ENCODE data around the gene LIN7C. TPM values are rescaled to one million over a fixed set of nuclear protein-coding genes. Genes with fewer than 3 reads are reported as not detected.

Gene LIN7C
- total and polyA plus RNA-seq, 2 of the 13 experiments (the other 11 are each of a cell fraction or from before 2014, with no cell fraction given): 14.8 to 37.2 TPM

DNA sequence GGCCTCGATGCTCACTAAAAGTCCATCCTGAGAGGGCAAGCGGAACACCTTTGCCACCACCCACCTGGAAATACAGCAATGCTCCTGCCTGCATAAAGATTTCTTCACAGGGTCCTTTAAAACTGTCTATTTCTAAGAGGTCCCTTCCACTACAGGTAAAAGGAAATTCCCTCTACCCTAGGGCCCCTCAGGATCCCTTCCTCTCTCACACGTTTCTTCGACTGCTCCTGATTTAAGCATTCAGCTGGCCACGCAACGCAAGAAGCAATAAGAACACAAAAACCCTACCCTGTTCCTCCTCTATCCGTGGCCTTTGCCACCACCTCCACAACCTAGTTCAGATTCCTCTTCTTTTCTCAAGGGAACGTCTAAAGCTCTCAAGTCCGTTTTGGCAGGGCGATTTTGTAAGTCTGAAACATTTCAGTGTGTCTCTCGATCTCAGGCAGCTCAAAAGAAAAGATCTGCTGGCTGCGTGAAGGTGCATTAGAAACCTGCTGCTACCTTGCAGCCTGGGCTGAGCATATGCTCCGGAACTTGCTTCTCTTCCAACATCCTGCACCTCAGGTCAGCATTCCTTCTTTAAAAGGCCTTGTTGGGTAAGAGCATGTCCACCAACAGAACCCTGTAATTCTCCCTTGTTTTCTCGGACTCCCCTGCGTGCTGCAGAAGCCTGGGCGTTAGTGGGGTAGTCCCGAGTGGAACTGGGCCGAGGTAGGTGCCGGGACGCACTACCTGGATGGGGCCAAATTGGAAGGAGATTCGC is 35.6 kb downstream of the LIN7C start (continued):
- TF ChIP-seq, protein P1, sequence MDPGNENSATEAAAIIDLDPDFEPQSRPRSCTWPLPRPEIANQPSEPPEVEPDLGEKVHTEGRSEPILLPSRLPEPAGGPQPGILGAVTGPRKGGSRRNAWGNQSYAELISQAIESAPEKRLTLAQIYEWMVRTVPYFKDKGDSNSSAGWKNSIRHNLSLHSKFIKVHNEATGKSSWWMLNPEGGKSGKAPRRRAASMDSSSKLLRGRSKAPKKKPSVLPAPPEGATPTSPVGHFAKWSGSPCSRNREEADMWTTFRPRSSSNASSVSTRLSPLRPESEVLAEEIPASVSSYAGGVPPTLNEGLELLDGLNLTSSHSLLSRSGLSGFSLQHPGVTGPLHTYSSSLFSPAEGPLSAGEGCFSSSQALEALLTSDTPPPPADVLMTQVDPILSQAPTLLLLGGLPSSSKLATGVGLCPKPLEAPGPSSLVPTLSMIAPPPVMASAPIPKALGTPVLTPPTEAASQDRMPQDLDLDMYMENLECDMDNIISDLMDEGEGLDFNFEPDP (CRISPR knock-in tag; conservative IDR thresholded peaks at IDR 0.05): 0 out of 2 replicates have a peak, but pooled peaks have one; percentile 17
- TF ChIP-seq, protein P2, sequence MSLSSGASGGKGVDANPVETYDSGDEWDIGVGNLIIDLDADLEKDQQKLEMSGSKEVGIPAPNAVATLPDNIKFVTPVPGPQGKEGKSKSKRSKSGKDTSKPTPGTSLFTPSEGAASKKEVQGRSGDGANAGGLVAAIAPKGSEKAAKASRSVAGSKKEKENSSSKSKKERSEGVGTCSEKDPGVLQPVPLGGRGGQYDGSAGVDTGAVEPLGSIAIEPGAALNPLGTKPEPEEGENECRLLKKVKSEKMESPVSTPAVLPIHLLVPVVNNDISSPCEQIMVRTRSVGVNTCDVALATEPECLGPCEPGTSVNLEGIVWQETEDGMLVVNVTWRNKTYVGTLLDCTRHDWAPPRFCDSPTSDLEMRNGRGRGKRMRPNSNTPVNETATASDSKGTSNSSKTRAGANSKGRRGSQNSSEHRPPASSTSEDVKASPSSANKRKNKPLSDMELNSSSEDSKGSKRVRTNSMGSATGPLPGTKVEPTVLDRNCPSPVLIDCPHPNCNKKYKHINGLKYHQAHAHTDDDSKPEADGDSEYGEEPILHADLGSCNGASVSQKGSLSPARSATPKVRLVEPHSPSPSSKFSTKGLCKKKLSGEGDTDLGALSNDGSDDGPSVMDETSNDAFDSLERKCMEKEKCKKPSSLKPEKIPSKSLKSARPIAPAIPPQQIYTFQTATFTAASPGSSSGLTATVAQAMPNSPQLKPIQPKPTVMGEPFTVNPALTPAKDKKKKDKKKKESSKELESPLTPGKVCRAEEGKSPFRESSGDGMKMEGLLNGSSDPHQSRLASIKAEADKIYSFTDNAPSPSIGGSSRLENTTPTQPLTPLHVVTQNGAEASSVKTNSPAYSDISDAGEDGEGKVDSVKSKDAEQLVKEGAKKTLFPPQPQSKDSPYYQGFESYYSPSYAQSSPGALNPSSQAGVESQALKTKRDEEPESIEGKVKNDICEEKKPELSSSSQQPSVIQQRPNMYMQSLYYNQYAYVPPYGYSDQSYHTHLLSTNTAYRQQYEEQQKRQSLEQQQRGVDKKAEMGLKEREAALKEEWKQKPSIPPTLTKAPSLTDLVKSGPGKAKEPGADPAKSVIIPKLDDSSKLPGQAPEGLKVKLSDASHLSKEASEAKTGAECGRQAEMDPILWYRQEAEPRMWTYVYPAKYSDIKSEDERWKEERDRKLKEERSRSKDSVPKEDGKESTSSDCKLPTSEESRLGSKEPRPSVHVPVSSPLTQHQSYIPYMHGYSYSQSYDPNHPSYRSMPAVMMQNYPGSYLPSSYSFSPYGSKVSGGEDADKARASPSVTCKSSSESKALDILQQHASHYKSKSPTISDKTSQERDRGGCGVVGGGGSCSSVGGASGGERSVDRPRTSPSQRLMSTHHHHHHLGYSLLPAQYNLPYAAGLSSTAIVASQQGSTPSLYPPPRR (CRISPR knock-in tag; IDR thresholded peaks at IDR 0.05; ENCODE audit: borderline replicate concordance): 0 out of 2 replicates have a peak, but pooled peaks have one; percentile 11
- no peak for TF ChIP-seq PLRG1 (conservative IDR thresholded peaks at IDR 0.05)
- TF ChIP-seq LCORL (IDR thresholded peaks at IDR 0.05): no peak
- peak; percentile 32; the same call in 1 of the 2 replicates for TF ChIP-seq LCORL (CRISPR knock-in tag; IDR thresholded peaks at IDR 0.05)
- no peak for TF ChIP-seq RBM39 (IDR thresholded peaks at IDR 0.05; ENCODE audit: low read depth, low read length, poor library complexity, severe bottlenecking)
- no peak for TF ChIP-seq ZFP90 (CRISPR knock-in tag; IDR thresholded peaks at IDR 0.05; ENCODE audit: borderline replicate concordance)
- no peak for TF ChIP-seq NPAS2 (CRISPR knock-in tag; IDR thresholded peaks at IDR 0.05; ENCODE audit: borderline replicate concordance)
- TF ChIP-seq ZNF180 (CRISPR knock-in tag; IDR thresholded peaks at IDR 0.05; ENCODE audit: borderline replicate concordance, low read depth): no peak
- TF ChIP-seq, protein P3, sequence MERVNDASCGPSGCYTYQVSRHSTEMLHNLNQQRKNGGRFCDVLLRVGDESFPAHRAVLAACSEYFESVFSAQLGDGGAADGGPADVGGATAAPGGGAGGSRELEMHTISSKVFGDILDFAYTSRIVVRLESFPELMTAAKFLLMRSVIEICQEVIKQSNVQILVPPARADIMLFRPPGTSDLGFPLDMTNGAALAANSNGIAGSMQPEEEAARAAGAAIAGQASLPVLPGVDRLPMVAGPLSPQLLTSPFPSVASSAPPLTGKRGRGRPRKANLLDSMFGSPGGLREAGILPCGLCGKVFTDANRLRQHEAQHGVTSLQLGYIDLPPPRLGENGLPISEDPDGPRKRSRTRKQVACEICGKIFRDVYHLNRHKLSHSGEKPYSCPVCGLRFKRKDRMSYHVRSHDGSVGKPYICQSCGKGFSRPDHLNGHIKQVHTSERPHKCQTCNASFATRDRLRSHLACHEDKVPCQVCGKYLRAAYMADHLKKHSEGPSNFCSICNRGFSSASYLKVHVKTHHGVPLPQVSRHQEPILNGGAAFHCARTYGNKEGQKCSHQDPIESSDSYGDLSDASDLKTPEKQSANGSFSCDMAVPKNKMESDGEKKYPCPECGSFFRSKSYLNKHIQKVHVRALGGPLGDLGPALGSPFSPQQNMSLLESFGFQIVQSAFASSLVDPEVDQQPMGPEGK (CRISPR knock-in tag; IDR thresholded peaks at IDR 0.05): no peak
- TF ChIP-seq, protein P4, sequence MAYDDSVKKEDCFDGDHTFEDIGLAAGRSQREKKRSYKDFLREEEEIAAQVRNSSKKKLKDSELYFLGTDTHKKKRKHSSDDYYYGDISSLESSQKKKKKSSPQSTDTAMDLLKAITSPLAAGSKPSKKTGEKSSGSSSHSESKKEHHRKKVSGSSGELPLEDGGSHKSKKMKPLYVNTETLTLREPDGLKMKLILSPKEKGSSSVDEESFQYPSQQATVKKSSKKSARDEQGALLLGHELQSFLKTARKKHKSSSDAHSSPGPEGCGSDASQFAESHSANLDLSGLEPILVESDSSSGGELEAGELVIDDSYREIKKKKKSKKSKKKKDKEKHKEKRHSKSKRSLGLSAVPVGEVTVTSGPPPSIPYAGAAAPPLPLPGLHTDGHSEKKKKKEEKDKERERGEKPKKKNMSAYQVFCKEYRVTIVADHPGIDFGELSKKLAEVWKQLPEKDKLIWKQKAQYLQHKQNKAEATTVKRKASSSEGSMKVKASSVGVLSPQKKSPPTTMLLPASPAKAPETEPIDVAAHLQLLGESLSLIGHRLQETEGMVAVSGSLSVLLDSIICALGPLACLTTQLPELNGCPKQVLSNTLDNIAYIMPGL (CRISPR knock-in tag; IDR thresholded peaks at IDR 0.05; ENCODE audit: borderline replicate concordance in 1 of 2, low read depth in 1 of 2): peak; percentile 7 to 32; a peak in 2 of 4 replicates
- TF ChIP-seq ZNF564 (CRISPR knock-in tag; IDR thresholded peaks at IDR 0.05): no peak
- TF ChIP-seq ZNF292 (CRISPR knock-in tag; IDR thresholded peaks at IDR 0.05; ENCODE audit: borderline replicate concordance, low read depth): no peak
- TF ChIP-seq, protein P5, sequence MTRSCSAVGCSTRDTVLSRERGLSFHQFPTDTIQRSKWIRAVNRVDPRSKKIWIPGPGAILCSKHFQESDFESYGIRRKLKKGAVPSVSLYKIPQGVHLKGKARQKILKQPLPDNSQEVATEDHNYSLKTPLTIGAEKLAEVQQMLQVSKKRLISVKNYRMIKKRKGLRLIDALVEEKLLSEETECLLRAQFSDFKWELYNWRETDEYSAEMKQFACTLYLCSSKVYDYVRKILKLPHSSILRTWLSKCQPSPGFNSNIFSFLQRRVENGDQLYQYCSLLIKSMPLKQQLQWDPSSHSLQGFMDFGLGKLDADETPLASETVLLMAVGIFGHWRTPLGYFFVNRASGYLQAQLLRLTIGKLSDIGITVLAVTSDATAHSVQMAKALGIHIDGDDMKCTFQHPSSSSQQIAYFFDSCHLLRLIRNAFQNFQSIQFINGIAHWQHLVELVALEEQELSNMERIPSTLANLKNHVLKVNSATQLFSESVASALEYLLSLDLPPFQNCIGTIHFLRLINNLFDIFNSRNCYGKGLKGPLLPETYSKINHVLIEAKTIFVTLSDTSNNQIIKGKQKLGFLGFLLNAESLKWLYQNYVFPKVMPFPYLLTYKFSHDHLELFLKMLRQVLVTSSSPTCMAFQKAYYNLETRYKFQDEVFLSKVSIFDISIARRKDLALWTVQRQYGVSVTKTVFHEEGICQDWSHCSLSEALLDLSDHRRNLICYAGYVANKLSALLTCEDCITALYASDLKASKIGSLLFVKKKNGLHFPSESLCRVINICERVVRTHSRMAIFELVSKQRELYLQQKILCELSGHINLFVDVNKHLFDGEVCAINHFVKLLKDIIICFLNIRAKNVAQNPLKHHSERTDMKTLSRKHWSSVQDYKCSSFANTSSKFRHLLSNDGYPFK (CRISPR knock-in tag; IDR thresholded peaks at IDR 0.05; ENCODE audit: borderline replicate concordance): no peak; the same call in 1 of the 2 replicates
